K562 (cell line): ENCODE results near the gene TARP.
A peak's percentile ranks its signal among the peaks of the same experiment; 100 is the strongest.
"Not testable (repeated sequence)": the region's sequence is repeated elsewhere in the genome, so short reads cannot be mapped to it uniquely, and the experiment has no call there.

Experiments
- ATAC-seq: fragments of 200-7000 bp; cut with Tn5 transposase; 3 replicates; pipeline ENCODE4 v1.9.1; 2020; ENCODE audit warnings: moderate library complexity
- BruUV-seq: library from RNA; stranded (reverse); fragments of 400-500 nt; replicated peaks from 2 replicates; lab custom pipeline; 2021; lab: Mats Ljungman, UMichigan
- CTCF ChIA-PET: fragments of 300-600 bp; formaldehyde crosslinking; extraction: SDS; loops from one replicate; lab custom pipeline; 2021; ENCODE audit warnings: low intra/inter-chr PET ratio; lab: Yijun Ruan, JAX
- POLR2A ChIA-PET: fragments of 300-600, 350-650 bp; sonication (Branson Sonifier 250); formaldehyde crosslinking; extraction: SDS; loops from one replicate; lab custom pipeline; 2021; ENCODE audit warnings: antibody characterized with exemption, inconsistent platforms; lab: Yijun Ruan, JAX
- DNase-seq, 4 experiments: peaks; one replicate each; pipeline versions ENCODE4 v3.0.0 to v3.0.0-alpha.2; 2011 to 2018; ENCODE audit warnings: low spot score in 3 of 4, mixed read lengths in 3 of 4; ENCODE audit errors: extremely low read depth in 1 of 4
- FAIRE-seq: peaks from 2 replicates; lab custom pipeline; 2011; peaks lifted over from hg19 to GRCh38; lab: Jason Lieb, UNC
- H2AFZ ChIP-seq: 2 replicates; pipeline ENCODE4 v1.6.0; 2011; ENCODE audit warnings: low read depth, low read length, control low read depth, inconsistent platforms
- H3K27ac ChIP-seq: fragments of 200-600 bp; 3 replicates; pipeline ENCODE4 v1.8.0; 2011; ENCODE audit warnings: low read depth, mild to moderate bottlenecking, control low read depth, inconsistent platforms, low read length, moderate library complexity, mixed read lengths; ENCODE audit errors: extremely low read depth
- H3K27me3 ChIP-seq, 2 experiments: fragments of 300-600 bp in 1 of 2; 2 replicates in 1 of 2; 3 replicates in 1 of 2; pipeline versions ENCODE4 v1.6.0 to v1.8.0; 2011; ENCODE audit warnings: inconsistent platforms in 2 of 2, low read length in 2 of 2, mild to moderate bottlenecking in 1 of 2, mixed read lengths in 1 of 2, moderate library complexity in 1 of 2; ENCODE audit not compliant: control insufficient read depth in 2 of 2, insufficient read depth in 2 of 2
- H3K36me3 ChIP-seq: fragments of 300-600 bp; 3 replicates; pipeline ENCODE4 v1.8.0; 2011; ENCODE audit warnings: mild to moderate bottlenecking, low read length, inconsistent platforms; ENCODE audit not compliant: control insufficient read depth, insufficient read depth
- H3K4me1 ChIP-seq, 2 experiments: fragments of 200-600 bp in 1 of 2; replicated peaks in 1 of 2; 2 replicates in 1 of 2; 3 replicates in 1 of 2; pipeline versions ENCODE4 v1.5.1 to v1.8.0; 2011; ENCODE audit warnings: inconsistent platforms in 2 of 2, low read length in 2 of 2, mild to moderate bottlenecking in 1 of 2, mixed read lengths in 1 of 2, moderate library complexity in 1 of 2; ENCODE audit not compliant: control insufficient read depth in 2 of 2, insufficient read depth in 2 of 2
- H3K4me2 ChIP-seq: 2 replicates; pipeline ENCODE4 v1.6.1; 2011; ENCODE audit warnings: low read length, control low read depth, inconsistent platforms, mixed read lengths; ENCODE audit not compliant: insufficient read depth
- H3K4me3 ChIP-seq: fragments of 200-600 bp; sonication (generic), shearing (Covaris generic); 2 replicates; pipeline ENCODE4 v1.5.1; 2016; ENCODE audit warnings: control low read depth, inconsistent platforms
- H3K79me2 ChIP-seq: fragments of 200-600 bp; 3 replicates; pipeline ENCODE4 v1.8.0; 2011; ENCODE audit warnings: low read length, inconsistent platforms; ENCODE audit not compliant: control insufficient read depth, insufficient read depth
- H3K9ac ChIP-seq, 2 experiments: 2 replicates each; pipeline versions ENCODE4 v1.6.0 to v1.6.1; 2011; ENCODE audit warnings: low read depth in 2 of 2, low read length in 2 of 2, control low read depth in 1 of 2, inconsistent platforms in 1 of 2, mild to moderate bottlenecking in 1 of 2, mixed read lengths in 1 of 2; ENCODE audit not compliant: insufficient read depth in 1 of 2
- H3K9me1 ChIP-seq: one replicate; pipeline ENCODE4 v1.6.0; 2011; ENCODE audit warnings: inconsistent platforms, mild to moderate bottlenecking, low read length, moderate library complexity; ENCODE audit not compliant: control insufficient read depth, insufficient read depth
- H3K9me3 ChIP-seq: replicated peaks from 2 replicates; pipeline ENCODE4 v1.5.1; 2011; ENCODE audit warnings: low read depth, low read length, inconsistent platforms; ENCODE audit not compliant: control insufficient read depth, insufficient read depth
- H4K20me1 ChIP-seq: replicated peaks from 2 replicates; pipeline ENCODE4 v1.6.1; 2011; ENCODE audit warnings: low read length, inconsistent platforms, mixed read lengths; ENCODE audit not compliant: control insufficient read depth, insufficient read depth
- FOXA3 ChIP-seq, 2 experiments: fragments of 450-650 bp in 1 of 2; sonication (generic) in 1 of 2; formaldehyde crosslinking; IDR thresholded peaks in 1 of 2; conservative IDR thresholded peaks in 1 of 2; 2 replicates each; pipeline versions ENCODE4 v1.4.0 to v1.8.0; 2020 to 2022; ENCODE audit warnings: mild to moderate bottlenecking in 2 of 2, missing genetic modification reagents in 1 of 2
- WGBS: fragments of 100-300 bp; shearing (Covaris generic); methylation state at CpG from one replicate; pipeline ENCODE4 v1.1.6; 2016; ENCODE audit warnings: low coverage, mixed read lengths; ENCODE audit not compliant: insufficient coverage; ENCODE audit errors: missing lambda C conversion rate; 5-methylcytosine and 5-hydroxymethylcytosine counted together
- in situ Hi-C: fragments of 300-500 bp; cut with MboI; formaldehyde crosslinking; loops from 4 replicates; pipeline ENCODE4 v1.15.0; 2018; ENCODE audit warnings: inconsistent platforms, mixed read lengths
- intact Hi-C: fragments of 100-400 bp; cut with micrococcal nuclease; formaldehyde crosslinking; loops from 2 replicates; pipeline ENCODE4 v1.14.2; 2022

Gene TARP

DNA sequence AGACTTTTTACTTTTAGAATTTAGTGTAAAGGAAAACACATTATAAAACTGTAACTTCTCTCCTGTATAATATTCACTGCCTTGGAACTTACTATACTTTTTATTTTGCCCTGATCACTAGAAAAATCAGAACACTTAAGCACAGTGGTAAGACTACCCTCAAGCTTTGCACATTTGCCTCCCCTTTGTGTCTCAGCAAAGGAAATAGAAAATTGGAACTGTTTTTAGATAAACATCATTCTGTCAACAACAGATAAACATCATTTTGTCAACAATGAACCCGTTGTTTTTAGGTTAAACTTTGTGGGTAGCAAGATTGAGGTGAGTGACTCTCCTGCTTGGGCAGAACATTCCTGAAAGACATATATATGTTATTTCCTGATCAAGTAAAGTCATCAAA lies 8.8 kb downstream of the TARP start:
- H4K20me1 ChIP-seq, BruUV-seq, DNase-seq, H3K79me2 ChIP-seq, FAIRE-seq, H3K9me3 ChIP-seq, CTCF ChIA-PET, intact Hi-C loops, H3K27ac ChIP-seq, H2AFZ ChIP-seq, H3K36me3 ChIP-seq, POLR2A ChIA-PET, in situ Hi-C loops, ATAC-seq, H3K27me3 ChIP-seq, H3K4me1 ChIP-seq, H3K4me2 ChIP-seq, H3K9ac ChIP-seq, H3K9me1 ChIP-seq, H3K4me3 ChIP-seq: not testable (repeated sequence)
- WGBS: 0% methylated on average over 1 of the region's 1 CpG
- peak; percentile 75 to 93; a peak in 3 of 4 replicates for TF ChIP-seq FOXA3 (CRISPR knock-in tag; conservative IDR thresholded peaks at IDR 0.05 in 1 of 2, IDR thresholded peaks at IDR 0.05 in 1 of 2)

DNA sequence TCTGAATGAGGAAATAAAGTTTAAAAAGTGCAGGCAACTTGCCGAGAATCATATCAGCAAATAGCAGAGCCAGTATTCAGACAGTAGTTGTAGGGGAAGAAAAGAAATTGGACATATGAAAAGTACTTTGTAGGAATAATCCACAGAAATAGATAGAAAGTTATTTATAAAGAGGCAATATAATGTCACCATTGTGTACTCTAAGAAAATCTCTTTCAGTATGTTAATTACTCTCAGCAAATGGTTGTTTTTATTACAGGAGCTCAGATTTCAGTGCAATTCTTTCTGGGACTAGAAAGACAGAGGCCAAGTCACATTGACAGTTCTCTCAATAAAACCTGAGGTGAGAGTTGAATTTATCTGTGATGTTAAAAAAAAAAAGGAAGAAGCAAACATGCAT lies 10.2 kb downstream of the TARP start:
- WGBS: 22% methylated on average over 1 of the region's 1 CpG
- H3K27ac ChIP-seq, H3K9me3 ChIP-seq, DNase-seq, H4K20me1 ChIP-seq, H3K79me2 ChIP-seq, H3K36me3 ChIP-seq, H3K9me1 ChIP-seq, intact Hi-C loops, H3K27me3 ChIP-seq, H3K4me2 ChIP-seq, ATAC-seq, H3K4me3 ChIP-seq, H3K9ac ChIP-seq, H3K4me1 ChIP-seq, FAIRE-seq, BruUV-seq, CTCF ChIA-PET, in situ Hi-C loops: not testable (repeated sequence)
- 0 out of 2 replicates have a peak overlapping the region, but pooled peaks have one; percentile 54 for H2AFZ ChIP-seq
- POLR2A ChIA-PET: interaction anchor here (1.6 kb wide), 1 partner anchor 11 kb away, joined by 6 read pairs; the partner anchor contains the start of gene TARP
